ENCODE results near the gene ALDH2. TPM values are rescaled to one million over a fixed set of nuclear protein-coding genes. Genes with fewer than 3 reads are reported as not detected.
A peak's percentile ranks its signal among the peaks of the same experiment; 100 is the strongest.

Gene ALDH2
- total and polyA plus RNA-seq, 8 donors: 22.3 to 80.2 (median 40.6) TPM

DNA sequence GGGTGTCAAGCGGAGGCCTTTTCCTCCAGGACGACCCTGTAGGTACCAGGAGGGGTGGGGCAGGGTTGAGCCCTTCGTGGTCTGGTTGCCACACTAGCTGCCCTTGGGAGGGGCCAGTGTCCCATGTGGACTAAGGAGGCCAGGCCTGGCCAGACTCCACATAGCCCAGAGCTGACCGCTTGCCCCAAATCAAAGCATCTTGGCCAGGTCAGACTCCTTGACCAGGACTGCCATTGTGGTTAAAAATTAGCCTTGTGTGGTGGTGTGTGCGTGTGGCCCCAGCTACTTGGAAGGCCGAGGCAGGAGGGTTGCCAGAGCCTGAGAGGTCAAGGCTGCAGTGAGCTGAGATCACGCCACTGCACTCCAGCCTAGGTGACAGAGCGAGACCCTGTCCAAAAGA, 24.8 kb downstream of the ALDH2 start:
- no peak for ATAC-seq
- Histone ChIP-seq H3K27me3 (no peaks in the 10 kb centered on the region), H3K4me3 (no peak overlapping the region), H3K27ac (no peak overlapping the region), H3K9me3 (no peaks in the 10 kb centered on the region), H3K4me1 (peaks cover 0 to 12% (median 8%) of the 10 kb centered on the region in 3 donors), H3K36me3 (peaks cover 0 to 54% (median 25%) of the 10 kb centered on the region in 3 donors)
- TF ChIP-seq, protein P1, sequence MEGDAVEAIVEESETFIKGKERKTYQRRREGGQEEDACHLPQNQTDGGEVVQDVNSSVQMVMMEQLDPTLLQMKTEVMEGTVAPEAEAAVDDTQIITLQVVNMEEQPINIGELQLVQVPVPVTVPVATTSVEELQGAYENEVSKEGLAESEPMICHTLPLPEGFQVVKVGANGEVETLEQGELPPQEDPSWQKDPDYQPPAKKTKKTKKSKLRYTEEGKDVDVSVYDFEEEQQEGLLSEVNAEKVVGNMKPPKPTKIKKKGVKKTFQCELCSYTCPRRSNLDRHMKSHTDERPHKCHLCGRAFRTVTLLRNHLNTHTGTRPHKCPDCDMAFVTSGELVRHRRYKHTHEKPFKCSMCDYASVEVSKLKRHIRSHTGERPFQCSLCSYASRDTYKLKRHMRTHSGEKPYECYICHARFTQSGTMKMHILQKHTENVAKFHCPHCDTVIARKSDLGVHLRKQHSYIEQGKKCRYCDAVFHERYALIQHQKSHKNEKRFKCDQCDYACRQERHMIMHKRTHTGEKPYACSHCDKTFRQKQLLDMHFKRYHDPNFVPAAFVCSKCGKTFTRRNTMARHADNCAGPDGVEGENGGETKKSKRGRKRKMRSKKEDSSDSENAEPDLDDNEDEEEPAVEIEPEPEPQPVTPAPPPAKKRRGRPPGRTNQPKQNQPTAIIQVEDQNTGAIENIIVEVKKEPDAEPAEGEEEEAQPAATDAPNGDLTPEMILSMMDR (IDR thresholded peaks at IDR 0.05): no peak
- no peak for FAIRE-seq
- 69 to 77% methylated on average over 8 of the region's 8 CpGs for WGBS, 2 donors
- intact Hi-C loops (cut with DNase I): no loop called here
- peak in 1 of 6 donors; percentile 68 for DNase-seq

DNA sequence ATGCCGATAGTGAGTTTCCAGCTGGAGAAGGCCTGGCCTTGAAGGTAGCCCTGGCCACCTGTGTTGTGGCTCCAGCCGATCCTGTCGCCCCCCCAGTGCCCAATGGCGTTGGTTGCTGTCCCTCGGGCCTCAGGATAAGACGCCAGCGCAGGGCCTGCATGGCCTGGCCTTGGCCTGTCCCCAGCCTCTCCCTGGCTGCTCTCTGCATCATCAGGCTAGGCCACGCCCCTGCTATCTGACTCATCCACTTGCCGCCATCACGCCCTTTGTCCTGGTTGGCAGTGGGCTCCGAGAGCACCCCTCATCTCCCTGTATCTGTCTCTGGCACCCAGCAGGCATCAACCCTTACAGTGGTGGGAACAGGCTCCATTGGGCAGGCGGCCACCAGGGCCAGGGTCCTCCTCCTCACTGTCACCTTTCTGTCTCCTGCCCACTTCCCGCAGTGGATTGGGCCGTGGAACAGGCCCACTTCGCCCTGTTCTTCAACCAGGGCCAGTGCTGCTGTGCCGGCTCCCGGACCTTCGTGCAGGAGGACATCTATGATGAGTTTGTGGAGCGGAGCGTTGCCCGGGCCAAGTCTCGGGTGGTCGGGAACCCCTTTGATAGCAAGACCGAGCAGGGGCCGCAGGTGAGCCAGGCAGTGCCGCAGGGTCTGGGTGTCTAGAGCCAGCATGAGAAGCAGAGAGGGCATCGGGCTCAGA, 25.6 kb downstream of the ALDH2 start:
- Histone ChIP-seq H3K4me1 (peaks cover 0 to 8% (median 7%) of the 10 kb centered on the region in 3 donors), H3K27ac (no peak overlapping the region), H3K36me3 (peaks cover 0 to 56% (median 25%) of the 10 kb centered on the region in 3 donors), H3K9me3 (no peaks in the 10 kb centered on the region), H3K4me3 (no peak overlapping the region), H3K27me3 (no peaks in the 10 kb centered on the region)
- intact Hi-C loops (cut with DNase I): no loop called here
- ATAC-seq (peak in 2 of 4 donors; percentile 30 to 35), FAIRE-seq (no peak), DNase-seq (peak in 2 of 6 donors; percentile 51 to 78)
- TF ChIP-seq, protein P1 (IDR thresholded peaks at IDR 0.05): no peak
- 83% methylated on average over 27 of the region's 27 CpGs for WGBS, 2 donors

DNA sequence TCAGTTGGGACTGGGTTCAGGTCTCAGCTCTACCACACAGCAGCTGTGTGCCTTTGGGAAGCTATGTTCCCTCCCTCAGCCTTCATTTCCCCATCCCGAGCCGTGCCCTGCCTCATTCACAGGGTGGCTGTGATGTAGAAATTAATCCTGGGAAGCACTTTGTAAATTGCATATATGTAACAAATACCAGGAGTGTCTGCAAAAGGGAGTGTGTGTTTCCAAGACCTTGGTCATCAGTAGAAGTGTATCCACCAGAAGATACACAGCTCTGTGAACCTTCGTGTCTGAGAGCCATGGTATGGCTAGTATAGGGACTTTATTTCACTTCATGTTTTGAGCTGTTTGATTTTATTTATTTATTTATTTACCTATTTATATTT, 26.1 kb downstream of the ALDH2 start:
- Histone ChIP-seq H3K27me3 (no peaks in the 10 kb centered on the region), H3K9me3 (no peaks in the 10 kb centered on the region), H3K36me3 (peaks cover 0 to 61% (median 25%) of the 10 kb centered on the region in 3 donors), H3K4me1 (peaks cover 0 to 3% (median 2%) of the 10 kb centered on the region in 3 donors), H3K4me3 (no peak overlapping the region), H3K27ac (no peak overlapping the region)
- no peak for DNase-seq
- ATAC-seq: no peak
- FAIRE-seq: no peak
- TF ChIP-seq, protein P1 (IDR thresholded peaks at IDR 0.05): no peak
- intact Hi-C loops (cut with DNase I): no loop called here
- WGBS, 2 donors: 92 to 96% methylated on average over 3 of the region's 3 CpGs

DNA sequence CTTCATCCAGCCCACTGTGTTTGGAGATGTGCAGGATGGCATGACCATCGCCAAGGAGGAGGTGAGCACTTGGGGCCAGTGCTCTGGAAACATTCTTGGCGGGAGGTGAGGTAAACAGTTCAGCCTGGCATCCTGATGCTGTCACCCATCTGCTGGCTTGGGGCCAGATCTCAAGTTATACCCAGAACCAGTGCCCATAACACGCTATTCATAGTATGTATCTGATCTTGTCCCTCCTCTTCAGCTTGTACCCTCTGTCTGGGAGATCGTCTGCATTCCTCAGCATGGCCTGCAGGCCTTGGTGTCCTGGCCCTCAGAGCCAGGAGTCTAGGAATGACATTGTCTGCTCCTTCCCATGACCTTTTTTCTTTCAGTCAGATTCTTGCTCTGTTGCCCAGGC, 31.4 kb downstream of the ALDH2 start:
- Histone ChIP-seq H3K4me1 (no peaks in the 10 kb centered on the region), H3K27me3 (no peaks in the 10 kb centered on the region), H3K9me3 (no peaks in the 10 kb centered on the region), H3K27ac (no peak overlapping the region), H3K36me3 (peaks cover 12 to 66% (median 32%) of the 10 kb centered on the region in 3 donors), H3K4me3 (no peak overlapping the region)
- ATAC-seq (no peak), FAIRE-seq (no peak), DNase-seq (peak in 1 of 6 donors; percentile 11)
- WGBS, 2 donors: 85 to 91% methylated on average over 4 of the region's 4 CpGs
- intact Hi-C loops (cut with DNase I): no loop called here
- TF ChIP-seq, protein P1 (IDR thresholded peaks at IDR 0.05): no peak

DNA sequence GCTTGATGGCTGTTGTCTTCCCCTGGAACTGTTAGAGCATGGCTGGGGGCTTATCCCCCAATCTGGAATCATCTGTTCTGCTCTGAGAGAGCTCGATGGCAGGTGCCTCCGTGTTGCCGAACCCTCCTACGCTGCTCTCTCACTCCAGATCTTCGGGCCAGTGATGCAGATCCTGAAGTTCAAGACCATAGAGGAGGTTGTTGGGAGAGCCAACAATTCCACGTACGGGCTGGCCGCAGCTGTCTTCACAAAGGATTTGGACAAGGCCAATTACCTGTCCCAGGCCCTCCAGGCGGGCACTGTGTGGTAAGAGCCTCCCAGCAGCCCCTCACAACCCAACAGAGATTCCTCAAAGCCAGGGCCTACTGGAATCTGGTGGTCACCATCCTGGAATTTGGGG, 33.0 kb downstream of the ALDH2 start:
- FAIRE-seq (no peak), ATAC-seq (no peak), DNase-seq (peak in 1 of 6 donors; percentile 34)
- intact Hi-C loops (cut with DNase I): no loop called here
- no peak overlapping the region for H3K27ac ChIP-seq
- no peaks in the 10 kb centered on the region for H3K4me1 ChIP-seq
- H3K36me3 ChIP-seq: peaks cover 12 to 63% (median 32%) of the 10 kb centered on the region in 3 donors
- H3K4me3 ChIP-seq: no peak overlapping the region
- TF ChIP-seq, protein P1 (IDR thresholded peaks at IDR 0.05): no peak
- H3K27me3 ChIP-seq: no peaks in the 10 kb centered on the region
- H3K9me3 ChIP-seq: no peaks in the 10 kb centered on the region
- 95% methylated on average over 9 of the region's 9 CpGs for WGBS, 2 donors

Data from pancreas (tissue), 10 donors.